GM12891 (cell line): Measurements from ENCODE around the gene BLOC1S1. TPM values are rescaled to one million over a fixed set of nuclear protein-coding genes. Genes with fewer than 3 reads are reported as not detected.

ENCODE experiments used
- DNase-seq: peaks from one replicate; pipeline ENCODE4 v3.0.0; 2011; ENCODE audit warnings: low spot score; ENCODE audit not compliant: insufficient read length
- FAIRE-seq: peaks from 2 replicates; lab custom pipeline; 2011; peaks lifted over from hg19 to GRCh38; lab: Jason Lieb, UNC
- PAX5 ChIP-seq: IDR thresholded peaks from 2 replicates; pipeline ENCODE4 v1.6.1; 2011; ENCODE audit warnings: low read length, moderate library complexity, mild to moderate bottlenecking; ENCODE audit not compliant: insufficient read depth, severe bottlenecking
- POLR2A ChIP-seq: IDR thresholded peaks from 2 replicates; pipeline ENCODE4 v1.6.1; 2011; ENCODE audit warnings: low read depth, low read length, control low read depth
- POLR2AphosphoS5 ChIP-seq: IDR thresholded peaks from 2 replicates; pipeline ENCODE4 v1.6.1; 2011; ENCODE audit warnings: low read depth, low read length, control low read depth
- POU2F2 ChIP-seq: IDR thresholded peaks from 2 replicates; pipeline ENCODE4 v1.6.1; 2011; ENCODE audit warnings: low read depth, mild to moderate bottlenecking, control low read depth, low read length, moderate library complexity
- SPI1 ChIP-seq: IDR thresholded peaks from 2 replicates; pipeline ENCODE4 v1.6.1; 2011; ENCODE audit warnings: low read depth, low read length, control low read depth
- TAF1 ChIP-seq: IDR thresholded peaks from 2 replicates; pipeline ENCODE4 v1.6.1; 2011; ENCODE audit warnings: low read depth, low read length, control low read depth
- polyA plus RNA-seq: library from polyadenylated mRNA; unstranded; fragments of >200 nt; gene quantifications from one replicate; pipeline ENCODE4 v1.2.1, GENCODE V29; 2012; ENCODE audit warnings: low read depth, missing spikeins, inconsistent platforms; ENCODE audit not compliant: missing spikeins

The BLOC1S1 gene
- 172 TPM for polyA plus RNA-seq

GRCh38 chr12:55715833-55716581 is at the start of gene BLOC1S1:
Gene BLOC1S1 (plus strand): TSS chr12:55716046. CDS start chr12:55716052, 6 bp downstream.
- TF ChIP-seq POLR2AphosphoS5 (peak; percentile 56; the same call in 1 of the 2 replicates), POLR2A (peak; percentile 65; the same call in 1 of the 2 replicates), TAF1 (peak; percentile 18; the same call in 1 of the 2 replicates), POU2F2 (0 out of 2 replicates have a peak, but pooled peaks have one; percentile 48), SPI1 (peak; percentile 39; the same call in 1 of the 2 replicates), PAX5 (no peak)
- peak; percentile 93 for FAIRE-seq
- peak; percentile 96 for DNase-seq

DNA sequence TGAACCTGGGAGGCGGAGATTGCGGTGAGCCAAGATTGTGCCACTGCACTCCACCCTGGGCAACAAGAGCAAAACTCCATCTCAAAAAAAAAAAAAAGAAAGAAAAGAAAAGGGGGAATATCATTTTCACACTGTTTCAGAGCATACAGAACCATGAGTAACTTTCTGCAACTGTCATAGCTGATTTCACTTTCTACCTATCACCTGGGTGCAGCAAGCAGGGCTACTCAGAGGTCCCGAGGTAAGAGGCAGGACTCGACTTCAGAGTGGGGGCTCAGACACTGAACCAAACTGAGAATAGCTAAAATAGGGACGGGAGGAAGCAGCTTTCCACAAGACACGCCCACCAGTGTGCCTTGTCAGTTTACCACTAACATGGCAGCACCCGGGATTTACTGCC is 49.3 kb upstream of the BLOC1S1 start:
- FAIRE-seq, result no peak
- no peak for DNase-seq
- TF ChIP-seq TAF1, result no peak
- no peak for TF ChIP-seq POLR2AphosphoS5
- TF ChIP-seq POLR2A, result no peak
- TF ChIP-seq POU2F2, result no peak
- TF ChIP-seq PAX5, result no peak
- TF ChIP-seq SPI1, result no peak

GRCh38 chr12:55670276-55670675 is 45.6 kb upstream of the BLOC1S1 start:
- TF ChIP-seq POU2F2 (no peak), POLR2A (no peak), SPI1 (no peak), PAX5 (no peak), TAF1 (no peak)
- no peak for FAIRE-seq
- DNase-seq, result no peak

GRCh38 chr12:55671746-55672145 is 44.1 kb upstream of the BLOC1S1 start:
- FAIRE-seq, result no peak

GRCh38 chr12:55673638-55674037 is 42.2 kb upstream of the BLOC1S1 start:
- no peak for DNase-seq
- FAIRE-seq, result peak; percentile 88
- TF ChIP-seq TAF1 (peak; percentile 47; the same call in 1 of the 2 replicates), POLR2AphosphoS5 (no peak), SPI1 (peak; percentile 97), POU2F2 (no peak), PAX5 (no peak), POLR2A (0 out of 2 replicates have a peak, but pooled peaks have one; percentile 32)

More at GRCh38 chr12:55671746-55672145, 44.1 kb upstream of the BLOC1S1 start:
- DNase-seq, result no peak
- TF ChIP-seq SPI1 (no peak), TAF1 (no peak), POLR2AphosphoS5 (no peak), POU2F2 (no peak), PAX5 (no peak), POLR2A (no peak)

GRCh38 chr12:55675666-55676065 is 40.2 kb upstream of the BLOC1S1 start:
- FAIRE-seq, result no peak
- TF ChIP-seq POU2F2 (no peak), SPI1 (no peak), POLR2A (no peak), PAX5 (no peak), POLR2AphosphoS5 (no peak), TAF1 (no peak)

GRCh38 chr12:55676707-55677106 is 39.1 kb upstream of the BLOC1S1 start:
- TF ChIP-seq POLR2A (no peak), POU2F2 (no peak), POLR2AphosphoS5 (no peak), SPI1 (no peak), TAF1 (no peak), PAX5 (no peak)
- no peak for FAIRE-seq

More at GRCh38 chr12:55675666-55676065, 40.2 kb upstream of the BLOC1S1 start:
- no peak for DNase-seq

DNA sequence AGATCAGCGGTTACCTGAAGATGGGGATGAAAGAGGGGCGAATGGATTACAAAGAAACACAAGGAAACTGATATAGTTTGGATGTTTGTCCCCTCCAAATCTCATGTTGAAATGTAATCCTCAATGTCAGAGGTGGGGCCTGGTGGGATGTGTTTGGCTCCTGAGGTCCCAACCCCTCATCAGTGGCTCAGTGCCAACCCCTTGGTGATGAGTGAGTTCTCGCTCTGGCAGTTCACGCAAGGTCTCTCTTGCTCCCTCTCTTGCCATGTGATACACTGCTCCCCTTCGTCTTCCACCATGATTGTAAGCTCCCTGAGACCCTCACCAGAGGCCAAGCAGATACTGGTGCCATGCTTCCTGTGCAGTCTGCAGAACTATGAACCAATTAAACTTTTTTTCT is 36.2 kb upstream of the BLOC1S1 start:
- no peak for DNase-seq
- no peak for FAIRE-seq
- no peak for TF ChIP-seq POU2F2

More at GRCh38 chr12:55676707-55677106, 39.1 kb upstream of the BLOC1S1 start:
- DNase-seq, result no peak

- TF ChIP-seq POLR2A (no peak), SPI1 (no peak), PAX5 (no peak), POU2F2 (no peak), POLR2AphosphoS5 (no peak), TAF1 (no peak)
- DNase-seq (no peak), FAIRE-seq (peak; percentile 73)
Measured at GRCh38 chr12:55681142-55682077, 34.4 kb upstream of the BLOC1S1 start.
